Measurements from ENCODE around the gene MRGPRD. TPM values are rescaled to one million over a fixed set of nuclear protein-coding genes. Genes with fewer than 3 reads are reported as not detected.

Gene MRGPRD
- total RNA-seq, 1 experiment from 2014 or later: not detected

- intact Hi-C loops (cut with micrococcal nuclease; ENCODE audit: unreplicated experiment): no loop called here
- POLR2A ChIA-PET (ENCODE audit: unreplicated experiment): interaction anchor here (0.5 kb wide), 1 partner anchor 151 kb away, joined by 5 read pairs; no protein-coding TSS in a partner anchor
Measured at GRCh38 chr11:68989936-68990606, 9.3 kb upstream of the MRGPRD start.

GRCh38 chr11:68988491-68988890 lies 7.7 kb upstream of the MRGPRD start:
- H2AFZ ChIP-seq: no peak overlapping the region
- ChIA-PET POLR2A (ENCODE audit: unreplicated experiment) (interaction anchor here (0.6 kb wide), 1 partner anchor 1000 kb away, joined by 3 read pairs; no protein-coding TSS in a partner anchor), CTCF (no interaction called here)
- no peak overlapping the region for H3K4me2 ChIP-seq
- TF ChIP-seq, protein P1, sequence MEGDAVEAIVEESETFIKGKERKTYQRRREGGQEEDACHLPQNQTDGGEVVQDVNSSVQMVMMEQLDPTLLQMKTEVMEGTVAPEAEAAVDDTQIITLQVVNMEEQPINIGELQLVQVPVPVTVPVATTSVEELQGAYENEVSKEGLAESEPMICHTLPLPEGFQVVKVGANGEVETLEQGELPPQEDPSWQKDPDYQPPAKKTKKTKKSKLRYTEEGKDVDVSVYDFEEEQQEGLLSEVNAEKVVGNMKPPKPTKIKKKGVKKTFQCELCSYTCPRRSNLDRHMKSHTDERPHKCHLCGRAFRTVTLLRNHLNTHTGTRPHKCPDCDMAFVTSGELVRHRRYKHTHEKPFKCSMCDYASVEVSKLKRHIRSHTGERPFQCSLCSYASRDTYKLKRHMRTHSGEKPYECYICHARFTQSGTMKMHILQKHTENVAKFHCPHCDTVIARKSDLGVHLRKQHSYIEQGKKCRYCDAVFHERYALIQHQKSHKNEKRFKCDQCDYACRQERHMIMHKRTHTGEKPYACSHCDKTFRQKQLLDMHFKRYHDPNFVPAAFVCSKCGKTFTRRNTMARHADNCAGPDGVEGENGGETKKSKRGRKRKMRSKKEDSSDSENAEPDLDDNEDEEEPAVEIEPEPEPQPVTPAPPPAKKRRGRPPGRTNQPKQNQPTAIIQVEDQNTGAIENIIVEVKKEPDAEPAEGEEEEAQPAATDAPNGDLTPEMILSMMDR (conservative IDR thresholded peaks at IDR 0.05): no peak
- TF ChIP-seq EZH2 (IDR thresholded peaks at IDR 0.05; ENCODE audit: low read depth): no peak
- no peaks in the 10 kb centered on the region for H3K79me2 ChIP-seq (ENCODE audit: low read depth)
- BruUV-seq (replicated peaks): no TSS peak
- H3K9me2 ChIP-seq (ENCODE audit: insufficient read depth): no peaks in the 10 kb centered on the region
- H3K36me3 ChIP-seq (ENCODE audit: low read depth): no peaks in the 10 kb centered on the region
- no peaks in the 10 kb centered on the region for H3K4me1 ChIP-seq (replicated peaks; ENCODE audit: insufficient read depth)
- H3K9me3 ChIP-seq (ENCODE audit: insufficient read depth, low read depth): no peaks in the 10 kb centered on the region
- H3F3A ChIP-seq (ENCODE audit: insufficient read depth, low read depth): no peaks in the 10 kb centered on the region
- no peak overlapping the region for H3K27ac ChIP-seq
- DNase-seq: no peak
- intact Hi-C loops (cut with micrococcal nuclease; ENCODE audit: unreplicated experiment): no loop called here
- H4K20me1 ChIP-seq (ENCODE audit: insufficient read depth): no peaks in the 10 kb centered on the region
- no peak overlapping the region for H3K4me3 ChIP-seq
- peaks cover 41% of the 10 kb centered on the region for H3K27me3 ChIP-seq (ENCODE audit: insufficient read depth, low read depth)

More at GRCh38 chr11:68989936-68990606, 9.3 kb upstream of the MRGPRD start:
- H3K4me3 ChIP-seq: no peak overlapping the region
- no peaks in the 10 kb centered on the region for H3K4me1 ChIP-seq (replicated peaks; ENCODE audit: insufficient read depth)
- H3K79me2 ChIP-seq (ENCODE audit: low read depth): no peaks in the 10 kb centered on the region
- no peak overlapping the region for H2AFZ ChIP-seq
- H3F3A ChIP-seq (ENCODE audit: insufficient read depth, low read depth): no peaks in the 10 kb centered on the region
- no peaks in the 10 kb centered on the region for H4K20me1 ChIP-seq (ENCODE audit: insufficient read depth)
- DNase-seq: no peak
- TF ChIP-seq, protein P1 (conservative IDR thresholded peaks at IDR 0.05): no peak
- TF ChIP-seq EZH2 (IDR thresholded peaks at IDR 0.05; ENCODE audit: low read depth): no peak
- H3K4me2 ChIP-seq: no peak overlapping the region
- H3K27ac ChIP-seq: no peak overlapping the region
- H3K9me2 ChIP-seq (ENCODE audit: insufficient read depth): no peaks in the 10 kb centered on the region
- peaks cover 45% of the 10 kb centered on the region for H3K27me3 ChIP-seq (ENCODE audit: insufficient read depth, low read depth)
- H3K9me3 ChIP-seq (ENCODE audit: insufficient read depth, low read depth): no peaks in the 10 kb centered on the region
- no peaks in the 10 kb centered on the region for H3K36me3 ChIP-seq (ENCODE audit: low read depth)
- BruUV-seq (replicated peaks): no TSS peak
- CTCF ChIA-PET: interaction anchor here (0.6 kb wide), 1 partner anchor 16 kb away, joined by 7 read pairs; no protein-coding TSS in a partner anchor

GRCh38 chr11:68987211-68987610 lies 6.4 kb upstream of the MRGPRD start:
- POLR2A ChIA-PET (ENCODE audit: unreplicated experiment): no interaction called here
- no peak for TF ChIP-seq EZH2 (IDR thresholded peaks at IDR 0.05; ENCODE audit: low read depth)
- TF ChIP-seq, protein P1 (conservative IDR thresholded peaks at IDR 0.05): no peak
- CTCF ChIA-PET: no interaction called here
- no peak for DNase-seq
- no peaks in the 10 kb centered on the region for H3K79me2 ChIP-seq (ENCODE audit: low read depth)
- H3K27me3 ChIP-seq (ENCODE audit: insufficient read depth, low read depth): peaks cover 33% of the 10 kb centered on the region
- H3K4me1 ChIP-seq (replicated peaks; ENCODE audit: insufficient read depth): no peaks in the 10 kb centered on the region
- no peak overlapping the region for H3K27ac ChIP-seq
- H3K4me3 ChIP-seq: no peak overlapping the region
- no peak overlapping the region for H2AFZ ChIP-seq
- H3K9me3 ChIP-seq (ENCODE audit: insufficient read depth, low read depth): no peaks in the 10 kb centered on the region
- no peaks in the 10 kb centered on the region for H3K36me3 ChIP-seq (ENCODE audit: low read depth)
- BruUV-seq (replicated peaks): no TSS peak
- intact Hi-C loops (cut with micrococcal nuclease; ENCODE audit: unreplicated experiment): no loop called here
- no peak overlapping the region for H3K4me2 ChIP-seq
- H3K9me2 ChIP-seq (ENCODE audit: insufficient read depth): no peaks in the 10 kb centered on the region
- H3F3A ChIP-seq (ENCODE audit: insufficient read depth, low read depth): no peaks in the 10 kb centered on the region
- H4K20me1 ChIP-seq (ENCODE audit: insufficient read depth): no peaks in the 10 kb centered on the region

All from PC-9 (cell line).